Caco-2 (cell line): ENCODE data around the gene TAC4. TPM values are rescaled to one million over a fixed set of nuclear protein-coding genes. Genes with fewer than 3 reads are reported as not detected.

Experiments
- BruUV-seq: library from RNA; stranded (reverse); fragments of 400-500 nt; replicated peaks from 2 replicates; lab custom pipeline; 2021; lab: Mats Ljungman, UMichigan
- CTCF ChIA-PET: fragments of 300-600 bp; sonication (Branson Sonifier 250); formaldehyde crosslinking; loops from one replicate; lab custom pipeline; 2022; ENCODE audit warnings: antibody characterized with exemption; lab: Charles Lee
- POLR2A ChIA-PET: fragments of 300-600 bp; sonication (Branson Sonifier 250); formaldehyde crosslinking; loops from one replicate; lab custom pipeline; 2022; ENCODE audit warnings: antibody characterized with exemption; lab: Charles Lee
- DNase-seq, 2 experiments: peaks; one replicate each; pipeline versions ENCODE4 v3.0.0 to v3.0.0-alpha.2; 2020 to 2022
- H3K27me3 ChIP-seq: replicated peaks from 2 replicates; pipeline ENCODE4 v1.6.0; 2011; ENCODE audit warnings: low read length; ENCODE audit not compliant: control insufficient read depth, insufficient read depth
- H3K36me3 ChIP-seq: 2 replicates; pipeline ENCODE4 v1.5.1; 2011; ENCODE audit warnings: low read length; ENCODE audit not compliant: control insufficient read depth, insufficient read depth
- H3K4me1 ChIP-seq: fragments of 250-450 bp; sonication (Bioruptor Pico); 2 replicates; pipeline ENCODE4 v1.5.1; 2020; ENCODE audit warnings: mild to moderate bottlenecking
- H3K4me3 ChIP-seq: 2 replicates; pipeline ENCODE4 v1.5.1; 2011; ENCODE audit warnings: low read depth, mild to moderate bottlenecking, control low read depth, low read length
- H3K9me3 ChIP-seq: fragments of 250-450 bp; sonication (Bioruptor Pico); 2 replicates; pipeline ENCODE4 v1.5.1; 2020; ENCODE audit warnings: mild to moderate bottlenecking, moderate library complexity
- H3K27ac Mint-ChIP-seq: one replicate; pipeline ENCODE4 v1.8.0; 2022; ENCODE audit warnings: mixed read lengths; ENCODE audit not compliant: unreplicated experiment
- H3K27me3 Mint-ChIP-seq: one replicate; pipeline ENCODE4 v1.8.0; 2022; ENCODE audit warnings: mixed read lengths; ENCODE audit not compliant: insufficient read depth, unreplicated experiment
- H3K36me3 Mint-ChIP-seq: one replicate; pipeline ENCODE4 v1.8.0; 2022; ENCODE audit warnings: mild to moderate bottlenecking, mixed read lengths; ENCODE audit not compliant: insufficient read depth, unreplicated experiment
- H3K4me1 Mint-ChIP-seq: one replicate; pipeline ENCODE4 v1.8.0; 2022; ENCODE audit warnings: low read depth, mixed read lengths; ENCODE audit not compliant: unreplicated experiment
- H3K4me3 Mint-ChIP-seq: one replicate; pipeline ENCODE4 v1.8.0; 2022; ENCODE audit warnings: mild to moderate bottlenecking, moderate library complexity, mixed read lengths; ENCODE audit not compliant: unreplicated experiment
- H3K9me3 Mint-ChIP-seq: one replicate; pipeline ENCODE4 v1.8.0; 2022; ENCODE audit warnings: mixed read lengths; ENCODE audit not compliant: unreplicated experiment
- CTCF ChIP-seq, 2 experiments: fragments of 200-600 bp in 1 of 2; IDR thresholded peaks; 1 replicate in 1 of 2; 2 replicates in 1 of 2; pipeline versions ENCODE4 v1.5.1 to v1.8.0; 2011 to 2022; ENCODE audit warnings: antibody characterized with exemption in 1 of 2, control low read depth in 1 of 2, inconsistent platforms in 1 of 2, low read depth in 1 of 2, low read length in 1 of 2, mild to moderate bottlenecking in 1 of 2, moderate library complexity in 1 of 2; ENCODE audit not compliant: insufficient read depth in 1 of 2, severe bottlenecking in 1 of 2, unreplicated experiment in 1 of 2
- intact Hi-C: fragments of 100-400 bp; cut with micrococcal nuclease; formaldehyde crosslinking; loops from one replicate; pipeline ENCODE4 v1.10.0; 2022; ENCODE audit not compliant: unreplicated experiment
- total RNA-seq: library from RNA; stranded (reverse); gene quantifications from 2 replicates; pipeline ENCODE4 v1.2.3, GENCODE V29; 2022

TAC4 gene
- total RNA-seq, 1 experiment from 2014 or later: 17.1 TPM

GRCh38 chr17:49866019-49866380 is 18.1 kb upstream of the TAC4 start:
- Mint-ChIP-seq H3K27me3 (no peaks in the 10 kb centered on the region), H3K4me1 (peaks cover 25% of the 10 kb centered on the region), H3K36me3 (no peaks in the 10 kb centered on the region), H3K27ac (peak overlapping the region; percentile 19), H3K9me3 (no peaks in the 10 kb centered on the region), H3K4me3 (no peak overlapping the region)
- Histone ChIP-seq H3K4me1 (peaks cover 26% of the 10 kb centered on the region), H3K27me3 (no peaks in the 10 kb centered on the region), H3K4me3 (no peak overlapping the region), H3K9me3 (no peaks in the 10 kb centered on the region), H3K36me3 (no peaks in the 10 kb centered on the region)
- TF ChIP-seq CTCF (IDR thresholded peaks at IDR 0.05; ENCODE audit: insufficient read depth in 1 of 2, low read depth in 1 of 2, low read length in 1 of 2, severe bottlenecking in 1 of 2, unreplicated experiment in 1 of 2): no peak
- no TSS peak for BruUV-seq
- DNase-seq: no peak
- ChIA-PET CTCF (interaction anchor here (0.6 to 1.7 kb wide), 11 partner anchors 10 to 334 kb away, joined by 3 to 13 read pairs (median 6); partner anchors contain the start of gene SGCA), POLR2A (interaction anchor here (0.5 to 1.5 kb wide), 4 partner anchors 11 to 334 kb away, joined by 3 to 14 read pairs (median 5); no protein-coding TSS in a partner anchor)
- intact Hi-C loops: no loop called here

DNA sequence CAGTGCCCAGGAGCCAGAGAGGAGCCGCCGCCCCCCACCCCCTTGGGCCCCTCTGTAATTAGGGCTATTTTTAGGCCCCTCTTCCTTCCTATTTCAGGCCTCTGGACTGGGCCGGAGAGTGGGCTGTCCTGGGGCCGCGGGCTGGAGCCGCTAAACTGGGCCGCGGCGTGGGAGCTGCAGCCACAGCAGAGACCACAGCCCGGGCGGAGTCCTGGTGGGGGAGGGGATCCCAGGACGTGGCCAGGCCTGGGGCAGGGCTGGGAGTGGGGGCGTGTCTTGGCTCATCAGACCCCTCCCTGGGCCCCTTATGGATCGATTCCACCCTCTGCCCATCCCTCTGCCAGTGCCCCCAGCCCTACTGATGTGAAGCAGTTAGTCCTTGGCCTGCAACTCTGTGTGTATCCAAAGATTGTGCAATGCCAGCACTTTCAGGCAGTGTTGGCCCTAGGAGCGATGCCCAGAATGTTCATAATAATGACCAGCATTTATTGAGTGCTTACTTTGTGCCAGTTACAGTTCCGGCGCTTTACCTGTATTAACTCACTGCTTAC is 15.0 kb upstream of the TAC4 start:
- Mint-ChIP-seq H3K9me3 (no peaks in the 10 kb centered on the region), H3K27ac (no peak overlapping the region), H3K4me3 (no peak overlapping the region), H3K27me3 (no peaks in the 10 kb centered on the region), H3K36me3 (peaks cover 5% of the 10 kb centered on the region), H3K4me1 (peaks cover 20% of the 10 kb centered on the region)
- TF ChIP-seq CTCF (IDR thresholded peaks at IDR 0.05; ENCODE audit: insufficient read depth in 1 of 2, low read depth in 1 of 2, low read length in 1 of 2, severe bottlenecking in 1 of 2, unreplicated experiment in 1 of 2): no peak
- Histone ChIP-seq H3K27me3 (no peaks in the 10 kb centered on the region), H3K4me1 (peaks cover 30% of the 10 kb centered on the region), H3K4me3 (no peak overlapping the region), H3K36me3 (no peaks in the 10 kb centered on the region), H3K9me3 (no peaks in the 10 kb centered on the region)
- no peak for DNase-seq
- ChIA-PET CTCF (interaction anchor here (0.6 to 2.5 kb wide), 3 partner anchors 17 to 369 kb away, joined by 4 to 14 read pairs (median 12); no protein-coding TSS in a partner anchor), POLR2A (no interaction called here)
- BruUV-seq: no TSS peak
- intact Hi-C loops: no loop called here

GRCh38 chr17:49861150-49861884 is 13.4 kb upstream of the TAC4 start:
- H3K27me3 Mint-ChIP-seq: no peaks in the 10 kb centered on the region
- POLR2A ChIA-PET: interaction anchor here (1.0 kb wide), 1 partner anchor 19 kb away, joined by 3 read pairs; no protein-coding TSS in a partner anchor
- H3K36me3 ChIP-seq: no peaks in the 10 kb centered on the region

More at GRCh38 chr17:49861150-49861884, 13.4 kb upstream of the TAC4 start:
- Histone ChIP-seq H3K9me3 (no peaks in the 10 kb centered on the region), H3K27me3 (no peaks in the 10 kb centered on the region), H3K4me1 (peaks cover 26% of the 10 kb centered on the region), H3K4me3 (no peak overlapping the region)
- Mint-ChIP-seq H3K9me3 (no peaks in the 10 kb centered on the region), H3K4me1 (peaks cover 20% of the 10 kb centered on the region), H3K36me3 (peaks cover 5% of the 10 kb centered on the region), H3K4me3 (no peak overlapping the region), H3K27ac (no peak overlapping the region)
- intact Hi-C loops: loop anchor here (1.0 to 2.0 kb wide), 7 partner anchors 19 to 436 kb away; no protein-coding TSS in a partner anchor
- CTCF ChIA-PET: interaction anchor here (0.7 to 2.6 kb wide), 28 partner anchors 9 to 520 kb away, joined by 3 to 20 read pairs (median 5); partner anchors contain the start of genes COL1A1, DLX3, TAC4 and TMEM92
- DNase-seq: peak; percentile 91 to 95
- no TSS peak for BruUV-seq
- TF ChIP-seq CTCF (IDR thresholded peaks at IDR 0.05; ENCODE audit: insufficient read depth in 1 of 2, low read depth in 1 of 2, low read length in 1 of 2, severe bottlenecking in 1 of 2, unreplicated experiment in 1 of 2): peak; percentile 99 to 100
